Measurements from ENCODE around the gene C1orf159.

Gene C1orf159

DNA sequence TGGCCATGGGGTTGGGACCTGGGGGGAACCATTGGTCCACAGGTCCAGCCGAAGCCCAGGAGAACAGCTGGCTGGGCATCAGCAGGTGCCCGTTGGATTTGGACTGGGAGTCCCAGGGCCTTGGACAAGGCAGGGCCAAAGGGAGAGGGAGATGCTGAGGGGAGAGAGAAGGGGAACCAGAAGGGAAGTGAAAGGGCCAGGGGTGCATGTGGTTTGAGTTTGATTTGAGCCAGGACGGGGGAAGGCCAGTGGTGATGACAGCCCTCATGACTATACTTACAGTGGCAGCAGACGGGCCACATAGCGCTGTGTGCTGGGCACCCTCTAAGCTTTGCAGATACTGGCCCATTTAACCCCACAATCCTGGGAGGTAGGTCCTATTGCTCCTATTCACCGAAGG is 77.2 kb downstream of the C1orf159 start:
- no peak for DNase-seq (ENCODE audit: low read depth, low spot score)

DNA sequence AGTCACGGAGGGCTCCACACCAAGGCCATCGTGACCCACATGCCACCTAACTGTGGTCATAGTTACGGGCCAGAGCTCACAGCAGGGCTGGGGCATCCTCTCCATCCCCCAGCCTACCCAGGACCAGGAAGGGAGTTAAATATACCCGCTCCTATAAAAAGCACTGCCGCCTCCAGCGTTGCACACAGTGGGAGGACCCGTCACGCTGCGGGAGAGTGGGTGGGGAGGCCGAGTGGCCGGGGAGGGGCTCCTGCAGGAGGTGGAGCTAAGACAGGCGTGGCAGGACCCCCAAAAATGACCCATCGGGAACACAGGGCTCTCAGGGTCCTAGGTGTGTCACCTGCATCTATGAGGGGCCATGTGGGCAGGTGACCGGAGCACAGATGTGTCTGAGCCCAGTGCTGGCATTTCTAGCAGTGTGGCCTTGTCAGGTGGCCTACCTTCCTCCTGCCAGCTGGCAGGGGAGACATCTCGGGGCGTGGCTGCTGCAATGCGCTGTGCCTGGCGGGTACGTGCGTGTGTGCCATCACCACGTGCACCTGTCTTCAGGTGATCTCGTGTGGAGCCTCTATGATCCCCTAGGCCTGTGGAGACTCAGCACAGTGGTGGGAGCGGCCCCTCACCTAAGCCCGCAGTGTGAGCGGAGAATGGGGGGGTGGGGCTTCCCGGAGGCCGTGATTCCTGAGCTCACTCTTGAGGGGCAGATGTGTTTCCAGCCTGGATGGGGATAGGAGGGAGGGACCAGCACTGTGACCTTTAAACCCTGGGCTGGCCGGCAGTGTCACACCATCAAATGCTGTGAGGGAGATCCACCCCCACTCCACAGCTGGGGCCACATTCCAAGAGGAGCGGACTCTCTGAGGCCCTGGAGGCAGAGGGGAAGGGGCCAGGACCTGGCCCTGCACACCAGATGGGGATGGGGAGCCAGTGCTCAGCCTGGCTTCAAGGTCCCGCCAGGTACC is 78.2 kb downstream of the C1orf159 start:
- DNase-seq (ENCODE audit: low read depth, low spot score) = no peak

DNA sequence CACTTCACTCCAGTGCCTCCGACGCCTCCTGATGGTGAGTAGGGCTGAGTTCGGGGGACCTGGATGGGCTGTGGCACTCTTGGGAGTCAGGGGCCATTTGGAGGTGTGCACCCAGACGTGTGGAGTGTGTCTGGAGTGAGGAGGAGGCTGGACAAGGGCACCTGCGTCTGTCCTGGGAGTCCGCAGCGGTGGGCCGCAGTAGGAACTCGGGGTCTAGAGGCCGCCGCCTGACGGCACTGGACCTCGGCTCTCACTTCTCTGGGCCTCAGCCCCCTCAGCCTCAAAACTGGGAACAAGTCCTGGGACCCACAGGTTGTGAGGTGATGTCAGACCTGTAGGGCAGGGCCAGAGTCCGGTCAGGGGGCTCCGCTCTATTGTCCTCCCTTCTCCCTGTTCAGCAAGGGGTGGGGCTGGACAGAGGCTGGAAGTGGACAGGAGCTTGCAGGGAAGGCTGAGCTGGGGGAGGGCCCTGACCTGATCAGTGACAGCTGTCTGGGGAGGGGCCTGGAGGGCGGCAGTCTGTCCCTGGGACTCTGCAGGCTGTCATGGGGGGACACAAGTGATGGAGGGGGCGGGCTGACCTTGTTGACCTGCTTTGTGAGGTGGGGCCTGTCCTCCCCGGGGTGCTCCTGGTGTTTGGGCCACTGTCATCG is 80.5 kb downstream of the C1orf159 start:
- no peak for DNase-seq (ENCODE audit: low read depth, low spot score)

DNA sequence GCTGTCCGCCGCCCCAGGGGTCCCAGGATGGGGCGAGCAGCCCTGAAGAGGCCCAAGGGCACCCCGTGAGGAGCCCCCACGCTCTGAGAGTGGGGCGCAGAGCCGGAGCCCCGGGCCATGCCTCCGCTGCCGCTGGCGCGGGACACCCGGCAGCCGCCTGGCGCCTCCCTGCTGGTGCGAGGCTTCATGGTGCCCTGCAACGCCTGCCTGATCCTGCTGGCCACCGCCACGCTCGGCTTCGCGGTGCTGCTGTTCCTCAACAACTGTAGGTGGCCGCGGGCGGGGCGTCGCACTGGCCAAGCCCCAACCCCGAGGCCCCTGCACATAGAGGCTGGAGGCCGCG is 81.5 kb downstream of the C1orf159 start:
- no peak for DNase-seq (ENCODE audit: low read depth, low spot score)

DNA sequence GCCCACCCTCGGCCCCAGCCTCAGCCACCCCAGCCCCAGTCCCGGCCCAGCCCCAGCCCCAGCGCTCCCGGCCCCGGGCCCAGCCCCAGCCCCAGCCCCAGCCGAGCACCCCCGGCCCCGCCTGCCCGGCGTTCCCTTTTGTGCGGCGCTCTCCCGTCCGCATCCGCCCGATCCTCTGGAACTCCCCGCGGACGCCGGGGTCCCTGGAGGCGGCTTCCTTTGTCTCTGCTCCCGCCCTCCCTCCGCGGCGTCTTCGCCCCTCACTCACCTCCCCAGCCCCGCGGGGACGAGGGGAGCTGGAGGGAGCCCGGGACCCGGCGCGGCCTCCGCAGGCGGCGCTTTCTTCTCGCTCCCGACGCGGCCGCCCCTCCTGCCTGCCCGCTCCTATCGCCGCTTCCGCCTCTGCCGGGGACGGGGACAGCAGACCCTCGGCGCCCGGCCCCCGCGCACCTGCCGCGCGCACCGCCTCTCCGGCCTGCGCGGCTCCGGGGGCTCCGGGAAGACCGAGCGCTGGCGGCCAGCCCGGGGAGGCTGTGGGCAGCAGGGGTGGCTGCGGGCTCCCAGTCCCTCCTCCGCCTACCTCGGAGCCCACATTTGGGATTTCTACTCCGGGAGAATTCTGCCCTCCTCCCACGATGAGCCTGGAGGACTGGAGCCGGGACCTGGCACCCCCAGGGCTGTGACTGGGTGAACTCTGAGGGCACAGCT is 82.0 kb downstream of the C1orf159 start:
- DNase-seq (ENCODE audit: low read depth, low spot score) = no peak

DNA sequence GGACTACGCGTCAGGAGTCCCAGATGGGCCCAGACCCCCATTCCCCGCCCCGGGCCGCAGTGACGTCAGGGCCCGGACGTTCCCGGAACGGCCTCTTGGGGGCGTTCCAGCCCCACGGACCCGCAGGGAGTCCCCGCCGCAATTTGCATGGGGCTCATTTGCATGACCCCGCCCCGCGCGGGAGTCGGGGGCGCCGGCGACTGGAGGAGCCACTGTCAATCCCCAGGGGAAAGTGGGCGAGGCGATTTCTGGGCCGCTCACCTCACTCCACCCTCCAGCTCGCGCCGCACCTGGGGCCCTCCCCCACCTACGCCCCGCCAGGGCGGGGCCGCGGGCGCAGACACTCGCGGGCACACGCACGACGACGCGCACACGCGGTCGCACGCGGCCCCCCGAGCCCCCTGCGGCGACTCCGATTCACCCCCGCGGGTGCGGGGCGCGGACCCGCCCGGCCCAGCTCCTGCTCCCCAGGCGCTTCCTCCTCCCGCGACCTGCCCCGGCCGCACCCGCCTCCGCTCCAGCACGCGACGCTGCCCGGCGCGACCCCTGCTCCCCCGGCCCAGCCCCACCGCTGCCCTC is 82.8 kb downstream of the C1orf159 start:
- DNase-seq (ENCODE audit: low read depth, low spot score) = no peak

DNA sequence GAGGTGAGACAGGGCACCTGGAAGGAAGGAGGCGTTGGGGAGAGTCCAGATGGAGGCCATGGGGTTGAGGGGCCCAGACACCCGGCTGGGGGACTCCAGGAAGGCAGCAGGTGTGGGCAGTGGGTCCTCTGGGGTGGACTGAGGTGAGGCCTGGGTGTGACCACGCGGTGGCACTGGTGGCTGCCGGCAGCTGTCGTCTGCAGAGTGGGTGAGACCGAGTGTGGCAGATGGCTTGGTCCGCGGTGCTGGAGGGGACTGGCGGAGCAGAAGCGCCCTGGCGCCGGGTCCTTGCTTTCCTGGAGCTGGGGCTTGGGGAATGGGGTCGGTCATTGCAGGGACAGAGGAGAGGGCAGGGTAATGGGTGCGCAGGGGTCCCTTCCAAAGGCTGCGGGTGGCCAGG is 83.5 kb downstream of the C1orf159 start:
- DNase-seq (ENCODE audit: low read depth, low spot score) = no peak

Data from brain pericyte (primary cell).